Keratinocyte (primary cell): ENCODE results near the gene ZNF638. TPM values are rescaled to one million over a fixed set of nuclear protein-coding genes. Genes with fewer than 3 reads are reported as not detected.
"Not testable (repeated sequence)": the region's sequence is repeated elsewhere in the genome, so short reads cannot be mapped to it uniquely, and the experiment has no call there.

ENCODE experiments used
- DNase-seq: peaks from one replicate; pipeline ENCODE4 v3.0.0-alpha.2; 2011; ENCODE audit warnings: low read depth, missing footprints, low spot score
- FAIRE-seq: peaks from 2 replicates; lab custom pipeline; 2011; peaks lifted over from hg19 to GRCh38; lab: Jason Lieb, UNC
- H2AFZ ChIP-seq: 2 replicates; pipeline ENCODE4 v1.6.0; 2012; ENCODE audit warnings: low read length, control low read depth, inconsistent platforms; ENCODE audit not compliant: control insufficient read depth
- H3K27ac ChIP-seq: 2 replicates; pipeline ENCODE4 v1.5.1; 2011; ENCODE audit warnings: low read length; ENCODE audit not compliant: control insufficient read depth, insufficient read depth
- H3K27me3 ChIP-seq: 3 replicates; pipeline ENCODE4 v1.6.0; 2011; ENCODE audit warnings: low read length; ENCODE audit not compliant: control insufficient read depth, insufficient read depth; ENCODE audit errors: extremely low read depth
- H3K36me3 ChIP-seq, 2 experiments: 2 replicates in 1 of 2; 3 replicates in 1 of 2; pipeline ENCODE4 v1.5.1; 2011; ENCODE audit warnings: low read length in 2 of 2, mild to moderate bottlenecking in 1 of 2; ENCODE audit not compliant: control insufficient read depth in 2 of 2, insufficient read depth in 2 of 2; ENCODE audit errors: extremely low read depth in 1 of 2
- H3K4me1 ChIP-seq: 3 replicates; pipeline ENCODE4 v1.5.1; 2011; ENCODE audit warnings: low read length; ENCODE audit not compliant: control insufficient read depth, insufficient read depth; ENCODE audit errors: extremely low read depth
- H3K4me2 ChIP-seq: 3 replicates; pipeline ENCODE4 v1.6.0; 2011; ENCODE audit warnings: low read depth, low read length; ENCODE audit not compliant: control insufficient read depth, insufficient read depth; ENCODE audit errors: extremely low read depth
- H3K4me3 ChIP-seq, 3 experiments: fragments of 200-600 bp in 1 of 3; sonication (generic) in 1 of 3; 2 replicates in 2 of 3; 3 replicates in 1 of 3; pipeline ENCODE4 v1.5.1; 2011 to 2016; ENCODE audit warnings: low read length in 3 of 3, mild to moderate bottlenecking in 3 of 3, control low read depth in 2 of 3, inconsistent platforms in 1 of 3, low read depth in 1 of 3, mixed read lengths in 1 of 3, mixed run types in 1 of 3, moderate library complexity in 1 of 3; ENCODE audit not compliant: control insufficient read depth in 2 of 3, insufficient read depth in 2 of 3; ENCODE audit errors: extremely low read depth in 1 of 3
- H3K79me2 ChIP-seq: 2 replicates; pipeline ENCODE4 v1.6.0; 2012; ENCODE audit warnings: low read length; ENCODE audit not compliant: control insufficient read depth, insufficient read depth
- H3K9ac ChIP-seq: 3 replicates; pipeline ENCODE4 v1.6.0; 2011; ENCODE audit warnings: low read length; ENCODE audit not compliant: control insufficient read depth, insufficient read depth; ENCODE audit errors: extremely low read depth
- H3K9me1 ChIP-seq: 3 replicates; pipeline ENCODE4 v1.6.0; 2011; ENCODE audit warnings: low read length; ENCODE audit not compliant: control insufficient read depth, insufficient read depth; ENCODE audit errors: extremely low read depth
- H3K9me3 ChIP-seq: 2 replicates; pipeline ENCODE4 v1.5.1; 2012; ENCODE audit warnings: low read depth, low read length; ENCODE audit not compliant: control insufficient read depth
- H4K20me1 ChIP-seq: 3 replicates; pipeline ENCODE4 v1.6.0; 2011; ENCODE audit warnings: low read length; ENCODE audit not compliant: control insufficient read depth, insufficient read depth; ENCODE audit errors: extremely low read depth
- CTCF ChIP-seq, 3 experiments: IDR thresholded peaks in 1 of 3; conservative IDR thresholded peaks in 1 of 3; optimal IDR thresholded peaks in 1 of 3; 2 replicates in 2 of 3; 3 replicates in 1 of 3; pipeline versions ENCODE3 to v1.5.1; 2011; ENCODE audit warnings: low read length in 3 of 3, mild to moderate bottlenecking in 3 of 3, moderate library complexity in 2 of 3, control low read depth in 1 of 3, inconsistent platforms in 1 of 3; ENCODE audit not compliant: insufficient read depth in 2 of 3; ENCODE audit errors: extremely low read depth in 1 of 3
- EZH2 ChIP-seq: IDR thresholded peaks from one replicate; pipeline ENCODE4 v1.6.1; 2012; ENCODE audit warnings: inconsistent platforms, mild to moderate bottlenecking, low read length, moderate library complexity
- dilution Hi-C: fragments of 300-500 bp; cut with MboI; formaldehyde crosslinking; loops from one replicate; pipeline ENCODE4 v1.7.0; 2020; ENCODE audit warnings: low sequenced_read_pairs; ENCODE audit not compliant: extremely low pct_ligation_motif_present
- polyA plus RNA-seq, 5 experiments: library from polyadenylated mRNA; depleted of rRNA in 3 of 5; stranded (reverse) in 3 of 5; stranded (forward) in 1 of 5; unstranded in 1 of 5; fragments of >200 nt; gene quantifications; 1 replicate in 1 of 5; 2 replicates in 3 of 5; 3 replicates in 1 of 5; pipeline versions ENCODE4 v1.2.1 to v1.2.3, GENCODE V29; 2011 to 2012; ENCODE audit warnings: missing spikeins in 2 of 5, low read depth in 1 of 5, low replicate concordance in 1 of 5

The ZNF638 gene
- polyA plus RNA-seq, 1 donor (not counting 4 experiments of a cell fraction or from before 2014, with no cell fraction given): 66.5 TPM

- Histone ChIP-seq H3K36me3 (no peaks in the 10 kb centered on the region), H4K20me1 (no peaks in the 10 kb centered on the region), H2AFZ (no peak overlapping the region), H3K27ac (no peak overlapping the region), H3K9ac (no peak overlapping the region), H3K4me1 (no peaks in the 10 kb centered on the region), H3K9me3 (peaks cover 2% of the 10 kb centered on the region), H3K79me2 (no peaks in the 10 kb centered on the region), H3K9me1 (no peaks in the 10 kb centered on the region), H3K4me3 (no peak overlapping the region), H3K27me3 (peaks cover 4% of the 10 kb centered on the region), H3K4me2 (no peak overlapping the region)
- dilution Hi-C loops: no loop called here
- DNase-seq (no peak), FAIRE-seq (no peak)
- no peak for TF ChIP-seq CTCF (optimal IDR thresholded peaks at IDR 0.05 in 1 of 3, IDR thresholded peaks at IDR 0.05 in 1 of 3, conservative IDR thresholded peaks at IDR 0.05 in 1 of 3; ENCODE audit: extremely low read depth in 1 of 3, insufficient read depth in 2 of 3, low read length in 3 of 3)
- TF ChIP-seq EZH2: no peak
These were observed 14.5 kb upstream of the ZNF638 start for GRCh38 chr2:71317060-71317459.

DNA sequence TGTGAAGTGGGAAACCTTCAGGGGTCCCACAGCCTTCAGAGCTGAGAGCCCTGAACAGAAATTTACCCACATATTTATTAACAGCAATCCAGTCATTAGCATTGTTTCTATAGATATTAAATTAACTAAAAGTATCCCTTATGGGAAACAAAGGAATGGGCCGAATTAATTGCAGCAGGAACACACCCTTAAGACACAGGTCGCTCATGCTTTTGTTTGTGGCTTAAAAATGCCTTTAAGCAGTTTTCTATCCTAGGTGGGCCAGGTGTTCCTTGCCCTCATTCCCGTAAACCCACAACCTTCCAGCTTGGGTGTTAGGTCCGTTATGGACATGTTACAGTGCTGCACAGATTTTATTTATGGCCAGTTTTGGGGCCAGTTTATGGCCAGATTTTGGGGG is 13.7 kb upstream of the ZNF638 start:
- DNase-seq, H3K27ac ChIP-seq, FAIRE-seq, dilution Hi-C loops, H3K36me3 ChIP-seq, H3K79me2 ChIP-seq, H3K27me3 ChIP-seq, H2AFZ ChIP-seq, H3K4me1 ChIP-seq, H3K9me1 ChIP-seq, H3K9me3 ChIP-seq, H3K9ac ChIP-seq, H3K4me3 ChIP-seq, H4K20me1 ChIP-seq, H3K4me2 ChIP-seq: not testable (repeated sequence)

GRCh38 chr2:71323386-71323785 is 8.2 kb upstream of the ZNF638 start:
- H4K20me1 ChIP-seq: no peaks in the 10 kb centered on the region
- DNase-seq (no peak), FAIRE-seq (no peak)
- no peak for TF ChIP-seq EZH2
- no peak overlapping the region for H3K4me2 ChIP-seq
- no peak overlapping the region for H2AFZ ChIP-seq
- no peak overlapping the region for H3K27ac ChIP-seq
- dilution Hi-C loops: no loop called here
- H3K4me1 ChIP-seq: no peaks in the 10 kb centered on the region
- H3K4me3 ChIP-seq: no peak overlapping the region
- H3K36me3 ChIP-seq: no peaks in the 10 kb centered on the region
- no peaks in the 10 kb centered on the region for H3K79me2 ChIP-seq
- H3K9me1 ChIP-seq: no peaks in the 10 kb centered on the region
- no peaks in the 10 kb centered on the region for H3K9me3 ChIP-seq
- no peaks in the 10 kb centered on the region for H3K27me3 ChIP-seq
- no peak overlapping the region for H3K9ac ChIP-seq
